Activated CD4-positive, alpha-beta T cell treated with anti-CD3 and anti-CD28 coated beads, Interleukin-2, amount 50 U/mL, for 1 hour (primary cell): ENCODE measurements around the gene ARMC3.
"Not testable (repeated sequence)": the region's sequence is repeated elsewhere in the genome, so short reads cannot be mapped to it uniquely, and the experiment has no call there.

Experiments used
- DNase-seq: peaks from one replicate; pipeline ENCODE4 v3.0.0-alpha.2; 2020

The ARMC3 gene

GRCh38 chr10:23051855-23052331, 124.0 kb downstream of the ARMC3 start:
- DNase-seq: no peak

- DNase-seq: no peak
Observed at GRCh38 chr10:23053036-23053435, 125.2 kb downstream of the ARMC3 start.

GRCh38 chr10:23055424-23056185, 127.8 kb downstream of the ARMC3 start:
- no peak for DNase-seq

- DNase-seq: no peak
Observed at GRCh38 chr10:23056186-23056579, 128.3 kb downstream of the ARMC3 start.

- DNase-seq: no peak
Observed at GRCh38 chr10:23058366-23058765, 130.5 kb downstream of the ARMC3 start.

- no peak for DNase-seq
Observed at GRCh38 chr10:23060918-23061317, 133.1 kb downstream of the ARMC3 start.

GRCh38 chr10:23063045-23063972, 135.5 kb downstream of the ARMC3 start:
- DNase-seq: no peak

GRCh38 chr10:23063973-23064812, 136.3 kb downstream of the ARMC3 start:
- no peak for DNase-seq

- not testable (repeated sequence) for DNase-seq
Observed at GRCh38 chr10:23064813-23065114, 136.9 kb downstream of the ARMC3 start.

- no peak for DNase-seq
Observed at GRCh38 chr10:23065181-23065948, 137.5 kb downstream of the ARMC3 start.

GRCh38 chr10:23067337-23067736, 139.5 kb downstream of the ARMC3 start:
- no peak for DNase-seq

GRCh38 chr10:23067939-23068775, 140.3 kb downstream of the ARMC3 start:
- DNase-seq: peak; percentile 67

GRCh38 chr10:23069019-23069815, 141.4 kb downstream of the ARMC3 start:
- DNase-seq: no peak

GRCh38 chr10:23070092-23070912, 142.4 kb downstream of the ARMC3 start:
- DNase-seq: not testable (repeated sequence)

GRCh38 chr10:23070913-23071218, 143.0 kb downstream of the ARMC3 start:
- DNase-seq: no peak

GRCh38 chr10:23072593-23072992, 144.7 kb downstream of the ARMC3 start:
- DNase-seq: not testable (repeated sequence)

- DNase-seq: no peak
Observed at GRCh38 chr10:23073527-23073926, 145.7 kb downstream of the ARMC3 start.

GRCh38 chr10:23075672-23076071, 147.8 kb downstream of the ARMC3 start:
- no peak for DNase-seq

GRCh38 chr10:23078114-23078513, 150.3 kb downstream of the ARMC3 start:
- DNase-seq: no peak

GRCh38 chr10:23079700-23080099, 151.8 kb downstream of the ARMC3 start:
- no peak for DNase-seq
